WTC11 (cell line): Measurements from ENCODE around the gene ERCC6. TPM values are rescaled to one million over a fixed set of nuclear protein-coding genes. Genes with fewer than 3 reads are reported as not detected.

ENCODE experiments used
- ATAC-seq: fragments of 200-7000 bp; cut with Tn5 transposase; 2 replicates; pipeline ENCODE4 v1.10.0; 2021; ENCODE audit warnings: mild to moderate bottlenecking, moderate library complexity
- CTCF ChIA-PET: fragments of 300-600 bp; sonication (Branson Sonifier 250); formaldehyde crosslinking; loops from one replicate; lab custom pipeline; 2021; ENCODE audit warnings: antibody characterized with exemption; lab: Charles Lee
- POLR2A ChIA-PET: fragments of 350-600 bp; sonication (Branson Sonifier 250); formaldehyde crosslinking; loops from one replicate; lab custom pipeline; 2021; ENCODE audit warnings: antibody characterized with exemption; lab: Charles Lee
- DNase-seq: peaks from one replicate; pipeline ENCODE4 v3.0.0; 2021; ENCODE audit warnings: low spot score
- H3K27ac Mint-ChIP-seq: 2 replicates; pipeline ENCODE4 v1.8.0; 2021; ENCODE audit warnings: mixed read lengths
- H3K27me3 Mint-ChIP-seq: 2 replicates; pipeline ENCODE4 v1.8.0; 2021; ENCODE audit warnings: low read depth, mild to moderate bottlenecking, moderate library complexity, mixed read lengths
- H3K36me3 Mint-ChIP-seq: 2 replicates; pipeline ENCODE4 v1.8.0; 2021; ENCODE audit warnings: mixed read lengths
- H3K4me1 Mint-ChIP-seq: 2 replicates; pipeline ENCODE4 v1.8.0; 2022; ENCODE audit warnings: mixed read lengths
- H3K4me3 Mint-ChIP-seq: 2 replicates; pipeline ENCODE4 v1.8.0; 2021; ENCODE audit warnings: mild to moderate bottlenecking, moderate library complexity, mixed read lengths
- H3K9me3 Mint-ChIP-seq: 2 replicates; pipeline ENCODE4 v1.8.0; 2021; ENCODE audit warnings: mixed read lengths
- ELF4 ChIP-seq: sonication (generic); formaldehyde crosslinking; IDR thresholded peaks from 2 replicates; pipeline ENCODE4 v1.8.1; 2022; ENCODE audit warnings: low read depth, mild to moderate bottlenecking, moderate library complexity, missing genetic modification reagents
- KAT7 ChIP-seq: sonication (generic); formaldehyde crosslinking; IDR thresholded peaks from 2 replicates; pipeline ENCODE4 v1.8.1; 2023; ENCODE audit warnings: missing genetic modification reagents, mild to moderate bottlenecking, borderline replicate concordance
- NFE2L1 ChIP-seq: sonication (generic); formaldehyde crosslinking; IDR thresholded peaks from 2 replicates; pipeline ENCODE4 v1.8.1; 2023; ENCODE audit warnings: missing genetic modification reagents
- NFYB ChIP-seq: sonication (generic); formaldehyde crosslinking; conservative IDR thresholded peaks from 2 replicates; pipeline ENCODE4 v1.8.0; 2022; ENCODE audit warnings: low read depth, missing genetic modification reagents
- NR3C1 ChIP-seq: sonication (generic); formaldehyde crosslinking; conservative IDR thresholded peaks from 2 replicates; pipeline ENCODE4 v1.8.1; 2023; ENCODE audit warnings: low read depth, mild to moderate bottlenecking, missing genetic modification reagents
- TP53 ChIP-seq: sonication (generic); formaldehyde crosslinking; IDR thresholded peaks from 2 replicates; pipeline ENCODE4 v1.8.1; 2023; ENCODE audit warnings: mild to moderate bottlenecking, missing genetic modification reagents
- ZNF138 ChIP-seq: sonication (generic); formaldehyde crosslinking; conservative IDR thresholded peaks from 2 replicates; pipeline ENCODE4 v1.8.1; 2022; ENCODE audit warnings: mild to moderate bottlenecking, moderate library complexity, missing genetic modification reagents
- ZNF219 ChIP-seq: sonication (generic); formaldehyde crosslinking; IDR thresholded peaks from 2 replicates; pipeline ENCODE4 v1.8.0; 2023; ENCODE audit warnings: missing genetic modification reagents, mild to moderate bottlenecking, borderline replicate concordance
- ZNF396 ChIP-seq: fragments of 250-450 bp; sonication (Bioruptor Pico); IDR thresholded peaks from 2 replicates; pipeline ENCODE4 v1.8.0; 2021; ENCODE audit warnings: mild to moderate bottlenecking, moderate library complexity, borderline replicate concordance
- total RNA-seq: library from RNA; stranded (reverse); gene quantifications from 3 replicates; pipeline ENCODE4 v1.2.3, GENCODE V29; 2021
- TF ChIP-seq, protein P1 (sequence below): sonication (generic); formaldehyde crosslinking; IDR thresholded peaks from 2 replicates; pipeline ENCODE4 v1.8.1; 2022; ENCODE audit warnings: mild to moderate bottlenecking, moderate library complexity, missing genetic modification reagents
- TF ChIP-seq, protein P2 (sequence below): sonication (generic); formaldehyde crosslinking; IDR thresholded peaks from 2 replicates; pipeline ENCODE4 v1.8.1; 2022; ENCODE audit warnings: missing genetic modification reagents, borderline replicate concordance
- TF ChIP-seq, protein P3 (sequence below): fragments of 250-450 bp; sonication (Bioruptor Pico); IDR thresholded peaks from 2 replicates; pipeline ENCODE4 v2.1.2; 2022; ENCODE audit warnings: mild to moderate bottlenecking, moderate library complexity
- TF ChIP-seq, protein P4 (sequence below): fragments of 250-450 bp; sonication (Bioruptor Pico); IDR thresholded peaks from 2 replicates; pipeline ENCODE4 v1.9.0; 2021; ENCODE audit warnings: mild to moderate bottlenecking
- TF ChIP-seq, protein P5 (sequence below): sonication (generic); formaldehyde crosslinking; IDR thresholded peaks from 2 replicates; pipeline ENCODE4 v1.8.1; 2023; ENCODE audit warnings: mild to moderate bottlenecking, moderate library complexity, missing genetic modification reagents
- TF ChIP-seq, protein P6 (sequence below): fragments of 200-600 bp; IDR thresholded peaks from 2 replicates; pipeline ENCODE4 v1.8.0; 2022; ENCODE audit warnings: antibody characterized with exemption

ERCC6 gene
- total RNA-seq, 1 experiment from 2014 or later, result 10.9 TPM

DNA sequence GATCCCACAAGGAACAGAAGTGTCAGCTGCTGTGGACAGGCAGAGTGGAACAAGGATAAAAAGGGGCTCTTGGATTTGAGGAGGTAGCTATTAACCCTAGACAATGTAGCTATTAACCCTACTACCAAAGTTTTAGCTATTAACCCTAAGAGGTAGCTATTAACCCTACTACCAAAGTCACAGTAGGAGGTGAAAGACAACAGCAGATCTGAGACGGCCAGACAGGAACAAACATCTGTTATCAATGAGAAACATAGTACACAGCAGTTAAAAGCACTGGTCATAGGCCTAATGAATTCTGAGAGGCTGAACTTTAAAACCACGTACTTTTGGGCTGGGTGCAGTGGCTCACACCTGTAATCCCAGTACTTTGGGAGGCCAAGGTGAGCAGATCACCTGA is 11.9 kb downstream of the ERCC6 start:
- POLR2A ChIA-PET, result no interaction called here
- no peak overlapping the region for H3K4me3 Mint-ChIP-seq
- ATAC-seq (no peak), DNase-seq (no peak)
- peaks cover 24% of the 10 kb centered on the region for H3K36me3 Mint-ChIP-seq
- no peaks in the 10 kb centered on the region for H3K27me3 Mint-ChIP-seq
- peaks cover 15% of the 10 kb centered on the region for H3K4me1 Mint-ChIP-seq
- no peak overlapping the region for H3K27ac Mint-ChIP-seq
- no peaks in the 10 kb centered on the region for H3K9me3 Mint-ChIP-seq
- CTCF ChIA-PET, result interaction anchor here (0.7 to 1.6 kb wide), 3 partner anchors 8 to 119 kb away, joined by 3 to 4 read pairs (median 3); partner anchors contain the start of gene ERCC6
- TF ChIP-seq, protein P1, sequence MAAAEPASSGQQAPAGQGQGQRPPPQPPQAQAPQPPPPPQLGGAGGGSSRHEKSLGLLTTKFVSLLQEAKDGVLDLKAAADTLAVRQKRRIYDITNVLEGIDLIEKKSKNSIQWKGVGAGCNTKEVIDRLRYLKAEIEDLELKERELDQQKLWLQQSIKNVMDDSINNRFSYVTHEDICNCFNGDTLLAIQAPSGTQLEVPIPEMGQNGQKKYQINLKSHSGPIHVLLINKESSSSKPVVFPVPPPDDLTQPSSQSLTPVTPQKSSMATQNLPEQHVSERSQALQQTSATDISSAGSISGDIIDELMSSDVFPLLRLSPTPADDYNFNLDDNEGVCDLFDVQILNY, result no peak

DNA sequence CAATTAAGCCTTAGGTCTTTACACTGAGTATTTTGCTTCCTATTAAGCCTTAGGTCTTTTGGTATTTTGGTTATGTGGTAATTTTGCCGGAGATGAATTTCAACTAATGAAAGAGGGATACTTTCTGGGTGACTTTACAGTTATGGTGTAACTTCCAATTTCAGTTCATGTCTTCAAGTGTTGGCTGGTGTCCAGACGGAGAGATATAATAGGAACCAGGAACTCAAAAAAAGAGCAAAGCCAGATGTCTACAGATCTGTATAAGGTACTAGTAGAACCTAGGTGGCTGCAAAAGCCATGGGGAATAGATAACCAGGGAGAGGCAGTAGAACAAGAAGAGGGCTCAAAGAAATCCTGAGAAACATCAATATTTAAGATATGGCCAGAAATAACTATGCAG is 12.3 kb downstream of the ERCC6 start:
- no peaks in the 10 kb centered on the region for H3K27me3 Mint-ChIP-seq
- ChIA-PET CTCF (interaction anchor here (1.0 to 1.6 kb wide), 2 partner anchors 12 to 119 kb away, joined by 3 to 4 read pairs; partner anchors contain the start of gene ERCC6), POLR2A (no interaction called here)
- DNase-seq (no peak), ATAC-seq (no peak)
- H3K27ac Mint-ChIP-seq, result no peak overlapping the region
- TF ChIP-seq TP53 (CRISPR knock-in tag), result no peak
- TF ChIP-seq NR3C1 (CRISPR knock-in tag), result no peak
- TF ChIP-seq KAT7 (CRISPR knock-in tag), result no peak
- TF ChIP-seq, protein P2, sequence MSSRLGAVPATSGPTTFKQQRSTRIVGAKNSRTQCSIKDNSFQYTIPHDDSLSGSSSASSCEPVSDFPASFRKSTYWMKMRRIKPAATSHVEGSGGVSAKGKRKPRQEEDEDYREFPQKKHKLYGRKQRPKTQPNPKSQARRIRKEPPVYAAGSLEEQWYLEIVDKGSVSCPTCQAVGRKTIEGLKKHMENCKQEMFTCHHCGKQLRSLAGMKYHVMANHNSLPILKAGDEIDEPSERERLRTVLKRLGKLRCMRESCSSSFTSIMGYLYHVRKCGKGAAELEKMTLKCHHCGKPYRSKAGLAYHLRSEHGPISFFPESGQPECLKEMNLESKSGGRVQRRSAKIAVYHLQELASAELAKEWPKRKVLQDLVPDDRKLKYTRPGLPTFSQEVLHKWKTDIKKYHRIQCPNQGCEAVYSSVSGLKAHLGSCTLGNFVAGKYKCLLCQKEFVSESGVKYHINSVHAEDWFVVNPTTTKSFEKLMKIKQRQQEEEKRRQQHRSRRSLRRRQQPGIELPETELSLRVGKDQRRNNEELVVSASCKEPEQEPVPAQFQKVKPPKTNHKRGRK, result no peak
- no peak for TF ChIP-seq ELF4 (CRISPR knock-in tag)
- TF ChIP-seq ZNF138 (CRISPR knock-in tag), result no peak
- no peak for TF ChIP-seq ZNF219 (CRISPR knock-in tag)
- TF ChIP-seq NFE2L1 (CRISPR knock-in tag), result no peak
- no peak for TF ChIP-seq ZNF396 (CRISPR knock-in tag)
- H3K9me3 Mint-ChIP-seq, result no peaks in the 10 kb centered on the region
- H3K4me1 Mint-ChIP-seq, result peaks cover 20% of the 10 kb centered on the region
- peaks cover 24% of the 10 kb centered on the region for H3K36me3 Mint-ChIP-seq
- no peak overlapping the region for H3K4me3 Mint-ChIP-seq

DNA sequence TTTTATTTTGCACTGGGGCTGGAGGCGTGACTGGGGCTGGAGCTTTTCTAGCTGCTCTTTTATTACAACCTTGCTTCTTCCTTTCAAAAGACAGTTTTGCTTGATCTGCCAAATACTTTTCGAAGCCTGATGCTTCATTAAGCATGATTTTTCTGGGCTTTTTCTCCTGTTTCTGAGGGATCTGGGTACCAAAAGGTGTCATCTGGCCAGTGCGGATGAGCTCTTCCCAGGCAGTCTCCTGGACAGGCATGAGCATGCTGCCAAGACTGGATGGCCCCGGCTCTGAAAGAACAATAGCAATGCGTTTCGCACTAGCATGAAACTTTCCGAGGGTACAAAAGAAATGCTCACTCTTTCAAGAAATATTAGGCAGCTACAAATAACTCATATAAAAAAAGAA is 14.4 kb downstream of the ERCC6 start:
- DNase-seq, result no peak
- Mint-ChIP-seq H3K4me1 (peaks cover 22% of the 10 kb centered on the region), H3K27ac (no peak overlapping the region), H3K4me3 (no peak overlapping the region), H3K27me3 (no peaks in the 10 kb centered on the region)
- POLR2A ChIA-PET, result no interaction called here
- TF ChIP-seq, protein P3, sequence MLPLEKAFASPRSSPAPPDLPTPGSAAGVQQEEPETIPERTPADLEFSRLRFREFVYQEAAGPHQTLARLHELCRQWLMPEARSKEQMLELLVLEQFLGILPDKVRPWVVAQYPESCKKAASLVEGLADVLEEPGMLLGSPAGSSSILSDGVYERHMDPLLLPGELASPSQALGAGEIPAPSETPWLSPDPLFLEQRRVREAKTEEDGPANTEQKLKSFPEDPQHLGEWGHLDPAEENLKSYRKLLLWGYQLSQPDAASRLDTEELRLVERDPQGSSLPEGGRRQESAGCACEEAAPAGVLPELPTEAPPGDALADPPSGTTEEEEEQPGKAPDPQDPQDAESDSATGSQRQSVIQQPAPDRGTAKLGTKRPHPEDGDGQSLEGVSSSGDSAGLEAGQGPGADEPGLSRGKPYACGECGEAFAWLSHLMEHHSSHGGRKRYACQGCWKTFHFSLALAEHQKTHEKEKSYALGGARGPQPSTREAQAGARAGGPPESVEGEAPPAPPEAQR (CRISPR knock-in tag), result no peak
- TF ChIP-seq NFYB, result no peak
- TF ChIP-seq, protein P4, sequence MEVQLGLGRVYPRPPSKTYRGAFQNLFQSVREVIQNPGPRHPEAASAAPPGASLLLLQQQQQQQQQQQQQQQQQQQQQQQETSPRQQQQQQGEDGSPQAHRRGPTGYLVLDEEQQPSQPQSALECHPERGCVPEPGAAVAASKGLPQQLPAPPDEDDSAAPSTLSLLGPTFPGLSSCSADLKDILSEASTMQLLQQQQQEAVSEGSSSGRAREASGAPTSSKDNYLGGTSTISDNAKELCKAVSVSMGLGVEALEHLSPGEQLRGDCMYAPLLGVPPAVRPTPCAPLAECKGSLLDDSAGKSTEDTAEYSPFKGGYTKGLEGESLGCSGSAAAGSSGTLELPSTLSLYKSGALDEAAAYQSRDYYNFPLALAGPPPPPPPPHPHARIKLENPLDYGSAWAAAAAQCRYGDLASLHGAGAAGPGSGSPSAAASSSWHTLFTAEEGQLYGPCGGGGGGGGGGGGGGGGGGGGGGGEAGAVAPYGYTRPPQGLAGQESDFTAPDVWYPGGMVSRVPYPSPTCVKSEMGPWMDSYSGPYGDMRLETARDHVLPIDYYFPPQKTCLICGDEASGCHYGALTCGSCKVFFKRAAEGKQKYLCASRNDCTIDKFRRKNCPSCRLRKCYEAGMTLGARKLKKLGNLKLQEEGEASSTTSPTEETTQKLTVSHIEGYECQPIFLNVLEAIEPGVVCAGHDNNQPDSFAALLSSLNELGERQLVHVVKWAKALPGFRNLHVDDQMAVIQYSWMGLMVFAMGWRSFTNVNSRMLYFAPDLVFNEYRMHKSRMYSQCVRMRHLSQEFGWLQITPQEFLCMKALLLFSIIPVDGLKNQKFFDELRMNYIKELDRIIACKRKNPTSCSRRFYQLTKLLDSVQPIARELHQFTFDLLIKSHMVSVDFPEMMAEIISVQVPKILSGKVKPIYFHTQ (CRISPR knock-in tag), result no peak
- TF ChIP-seq, protein P5, sequence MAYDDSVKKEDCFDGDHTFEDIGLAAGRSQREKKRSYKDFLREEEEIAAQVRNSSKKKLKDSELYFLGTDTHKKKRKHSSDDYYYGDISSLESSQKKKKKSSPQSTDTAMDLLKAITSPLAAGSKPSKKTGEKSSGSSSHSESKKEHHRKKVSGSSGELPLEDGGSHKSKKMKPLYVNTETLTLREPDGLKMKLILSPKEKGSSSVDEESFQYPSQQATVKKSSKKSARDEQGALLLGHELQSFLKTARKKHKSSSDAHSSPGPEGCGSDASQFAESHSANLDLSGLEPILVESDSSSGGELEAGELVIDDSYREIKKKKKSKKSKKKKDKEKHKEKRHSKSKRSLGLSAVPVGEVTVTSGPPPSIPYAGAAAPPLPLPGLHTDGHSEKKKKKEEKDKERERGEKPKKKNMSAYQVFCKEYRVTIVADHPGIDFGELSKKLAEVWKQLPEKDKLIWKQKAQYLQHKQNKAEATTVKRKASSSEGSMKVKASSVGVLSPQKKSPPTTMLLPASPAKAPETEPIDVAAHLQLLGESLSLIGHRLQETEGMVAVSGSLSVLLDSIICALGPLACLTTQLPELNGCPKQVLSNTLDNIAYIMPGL (CRISPR knock-in tag), result no peak
- TF ChIP-seq, protein P6, sequence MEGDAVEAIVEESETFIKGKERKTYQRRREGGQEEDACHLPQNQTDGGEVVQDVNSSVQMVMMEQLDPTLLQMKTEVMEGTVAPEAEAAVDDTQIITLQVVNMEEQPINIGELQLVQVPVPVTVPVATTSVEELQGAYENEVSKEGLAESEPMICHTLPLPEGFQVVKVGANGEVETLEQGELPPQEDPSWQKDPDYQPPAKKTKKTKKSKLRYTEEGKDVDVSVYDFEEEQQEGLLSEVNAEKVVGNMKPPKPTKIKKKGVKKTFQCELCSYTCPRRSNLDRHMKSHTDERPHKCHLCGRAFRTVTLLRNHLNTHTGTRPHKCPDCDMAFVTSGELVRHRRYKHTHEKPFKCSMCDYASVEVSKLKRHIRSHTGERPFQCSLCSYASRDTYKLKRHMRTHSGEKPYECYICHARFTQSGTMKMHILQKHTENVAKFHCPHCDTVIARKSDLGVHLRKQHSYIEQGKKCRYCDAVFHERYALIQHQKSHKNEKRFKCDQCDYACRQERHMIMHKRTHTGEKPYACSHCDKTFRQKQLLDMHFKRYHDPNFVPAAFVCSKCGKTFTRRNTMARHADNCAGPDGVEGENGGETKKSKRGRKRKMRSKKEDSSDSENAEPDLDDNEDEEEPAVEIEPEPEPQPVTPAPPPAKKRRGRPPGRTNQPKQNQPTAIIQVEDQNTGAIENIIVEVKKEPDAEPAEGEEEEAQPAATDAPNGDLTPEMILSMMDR, result no peak
- no peak for TF ChIP-seq ZNF396 (CRISPR knock-in tag)
- TF ChIP-seq, all 79 proteins: peak for 0
- Mint-ChIP-seq H3K36me3 (peaks cover 21% of the 10 kb centered on the region), H3K9me3 (no peaks in the 10 kb centered on the region)
- ATAC-seq, result no peak
- CTCF ChIA-PET, result interaction anchor here (3.7 kb wide), 1 partner anchor 117 kb away, joined by 25 read pairs; no protein-coding TSS in a partner anchor
